Measurements from ENCODE around the gene DEUP1. TPM values are rescaled to one million over a fixed set of nuclear protein-coding genes. Genes with fewer than 3 reads are reported as not detected.

Gene DEUP1
- total RNA-seq, 2 donors from 2014 or later, result 1.2 to 3.2 TPM

Other genes starting within 250 kb of the DEUP1 start
- gene SLC36A4, start 132.8 kb upstream of the DEUP1 start, total RNA-seq, result 10 to 100 TPM in 1 of 2 donors, 1 to 10 TPM in 1; 6.3 to 15.5 TPM
- 100 to 1,000 TPM in 1 of 2 donors, 10 to 100 TPM in 1; 63.8 to 140 TPM for gene SMCO4, start 212.6 kb downstream of the DEUP1 start, total RNA-seq